ENCODE results near the gene ZBTB16. TPM values are rescaled to one million over a fixed set of nuclear protein-coding genes. Genes with fewer than 3 reads are reported as not detected.

The ZBTB16 gene
- total RNA-seq, 1 experiment from 2014 or later: 70.4 TPM

DNA sequence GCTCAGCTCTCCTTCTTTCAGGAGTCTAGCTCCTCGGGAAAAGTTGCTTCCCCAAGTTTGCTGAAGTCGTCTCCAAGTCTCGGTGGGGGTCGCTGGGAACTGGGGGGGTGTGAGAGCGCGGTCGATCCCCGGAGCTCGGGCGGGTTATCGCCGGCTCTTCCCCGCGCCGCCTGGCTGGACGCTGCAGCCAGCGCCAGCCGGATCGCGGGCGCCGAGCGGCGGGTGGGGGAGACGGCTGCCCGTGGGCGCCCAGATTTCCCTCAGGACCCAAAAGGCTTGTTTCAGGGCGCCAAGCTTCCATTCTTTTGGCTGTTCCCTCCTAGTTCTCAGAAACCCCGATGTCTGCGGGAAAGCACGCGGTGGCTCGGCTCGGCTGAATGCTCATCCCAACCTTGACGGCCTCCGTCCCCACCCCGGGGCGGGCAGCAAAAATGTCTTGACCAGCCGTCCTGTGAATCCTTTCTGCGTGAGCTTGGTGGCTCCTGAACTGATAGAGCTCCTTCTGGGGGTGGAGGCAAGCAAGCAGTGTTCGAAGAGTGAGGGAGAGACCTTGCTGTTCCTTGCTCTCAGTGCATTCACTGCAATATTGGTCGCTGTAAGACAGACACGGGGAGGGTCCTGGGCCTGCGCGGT, 1.7 kb downstream of the ZBTB16 start:
- Mint-ChIP-seq H3K36me3 (ENCODE audit: insufficient read depth, unreplicated experiment) (peaks cover 69% of the 10 kb centered on the region), H3K4me3 (ENCODE audit: unreplicated experiment) (peak overlapping the region; percentile 95), H3K27me3 (ENCODE audit: insufficient read depth, unreplicated experiment) (no peaks in the 10 kb centered on the region), H3K27ac (ENCODE audit: low read depth, unreplicated experiment) (peak overlapping the region; percentile 98), H3K9me3 (ENCODE audit: unreplicated experiment) (no peaks in the 10 kb centered on the region), H3K4me1 (ENCODE audit: insufficient read depth, unreplicated experiment) (peaks cover 27% of the 10 kb centered on the region)
- CTCF ChIA-PET: interaction anchor here (0.6 to 3.5 kb wide), 4 partner anchors 70 to 378 kb away, joined by 3 to 26 read pairs (median 4); partner anchors contain the start of gene REXO2
- DNase-seq (ENCODE audit: unreplicated experiment): peak; percentile 44
- intact Hi-C loops (cut with micrococcal nuclease): no loop called here
- TF ChIP-seq, protein P1, sequence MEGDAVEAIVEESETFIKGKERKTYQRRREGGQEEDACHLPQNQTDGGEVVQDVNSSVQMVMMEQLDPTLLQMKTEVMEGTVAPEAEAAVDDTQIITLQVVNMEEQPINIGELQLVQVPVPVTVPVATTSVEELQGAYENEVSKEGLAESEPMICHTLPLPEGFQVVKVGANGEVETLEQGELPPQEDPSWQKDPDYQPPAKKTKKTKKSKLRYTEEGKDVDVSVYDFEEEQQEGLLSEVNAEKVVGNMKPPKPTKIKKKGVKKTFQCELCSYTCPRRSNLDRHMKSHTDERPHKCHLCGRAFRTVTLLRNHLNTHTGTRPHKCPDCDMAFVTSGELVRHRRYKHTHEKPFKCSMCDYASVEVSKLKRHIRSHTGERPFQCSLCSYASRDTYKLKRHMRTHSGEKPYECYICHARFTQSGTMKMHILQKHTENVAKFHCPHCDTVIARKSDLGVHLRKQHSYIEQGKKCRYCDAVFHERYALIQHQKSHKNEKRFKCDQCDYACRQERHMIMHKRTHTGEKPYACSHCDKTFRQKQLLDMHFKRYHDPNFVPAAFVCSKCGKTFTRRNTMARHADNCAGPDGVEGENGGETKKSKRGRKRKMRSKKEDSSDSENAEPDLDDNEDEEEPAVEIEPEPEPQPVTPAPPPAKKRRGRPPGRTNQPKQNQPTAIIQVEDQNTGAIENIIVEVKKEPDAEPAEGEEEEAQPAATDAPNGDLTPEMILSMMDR (IDR thresholded peaks at IDR 0.05; ENCODE audit: unreplicated experiment): no peak
- BruUV-seq (replicated peaks): TSS peak; percentile 88
- POLR2A ChIA-PET: interaction anchor here (0.6 to 6.9 kb wide), 32 partner anchors 9 to 248 kb away, joined by 3 to 57 read pairs (median 6); no protein-coding TSS in a partner anchor

DNA sequence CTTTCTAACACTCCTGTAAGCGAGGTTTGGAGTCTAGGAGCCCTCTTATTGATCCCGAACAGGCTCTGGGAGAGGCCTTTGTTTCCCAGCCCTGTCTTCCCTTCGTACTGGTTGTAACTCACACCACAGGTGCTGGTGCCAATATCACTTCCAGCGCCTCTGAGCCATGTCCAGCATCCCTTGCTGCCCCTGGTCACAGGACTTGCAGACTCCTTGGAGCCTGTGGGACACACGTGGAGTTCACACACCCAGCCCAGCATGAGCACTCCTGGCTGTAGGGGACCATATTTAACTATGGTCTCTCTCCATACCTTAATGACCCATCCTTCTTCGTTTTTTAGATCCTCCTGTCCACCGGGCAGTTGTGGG, 2.2 kb downstream of the ZBTB16 start:
- no peaks in the 10 kb centered on the region for H3K9me3 Mint-ChIP-seq (ENCODE audit: unreplicated experiment)
- ChIA-PET CTCF (interaction anchor here (3.5 kb wide), 1 partner anchor 200 kb away, joined by 26 read pairs; no protein-coding TSS in a partner anchor), POLR2A (interaction anchor here (0.6 to 6.9 kb wide), 20 partner anchors 9 to 240 kb away, joined by 3 to 57 read pairs (median 6); no protein-coding TSS in a partner anchor)
- DNase-seq (ENCODE audit: unreplicated experiment): no peak
- H3K36me3 Mint-ChIP-seq (ENCODE audit: insufficient read depth, unreplicated experiment): peaks cover 74% of the 10 kb centered on the region
- peaks cover 27% of the 10 kb centered on the region for H3K4me1 Mint-ChIP-seq (ENCODE audit: insufficient read depth, unreplicated experiment)
- TF ChIP-seq, protein P1 (IDR thresholded peaks at IDR 0.05; ENCODE audit: unreplicated experiment): no peak
- H3K4me3 Mint-ChIP-seq (ENCODE audit: unreplicated experiment): peak overlapping the region; percentile 95
- intact Hi-C loops (cut with micrococcal nuclease): no loop called here
- no peaks in the 10 kb centered on the region for H3K27me3 Mint-ChIP-seq (ENCODE audit: insufficient read depth, unreplicated experiment)
- TSS peak; percentile 3 for BruUV-seq (replicated peaks)
- peak overlapping the region; percentile 98 for H3K27ac Mint-ChIP-seq (ENCODE audit: low read depth, unreplicated experiment)

DNA sequence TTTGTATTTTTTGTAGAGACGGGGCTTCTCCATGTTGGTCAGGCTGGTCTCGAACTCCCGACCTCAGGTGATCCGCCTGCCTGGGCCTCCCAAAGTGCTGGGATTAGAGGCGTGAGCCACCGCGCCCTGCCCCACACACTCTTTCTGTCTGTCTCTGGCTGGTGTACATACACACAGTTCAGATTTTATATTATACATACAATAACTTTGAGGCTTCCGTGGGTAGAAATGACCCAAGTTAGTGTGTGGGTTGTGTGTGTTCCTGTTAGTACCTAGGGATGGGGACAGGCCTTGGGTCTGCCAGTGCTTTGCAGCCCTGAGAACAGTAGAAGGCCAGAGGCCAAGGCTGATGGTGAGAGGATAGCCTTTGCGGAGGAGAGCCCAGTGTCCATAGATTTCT, 2.8 kb downstream of the ZBTB16 start:
- no TSS peak for BruUV-seq (replicated peaks)

More for the DNA sequence above, 2.8 kb downstream of the ZBTB16 start:
- DNase-seq (ENCODE audit: unreplicated experiment): no peak
- TF ChIP-seq, protein P1 (IDR thresholded peaks at IDR 0.05; ENCODE audit: unreplicated experiment): no peak
- H3K4me1 Mint-ChIP-seq (ENCODE audit: insufficient read depth, unreplicated experiment): peaks cover 27% of the 10 kb centered on the region
- no peaks in the 10 kb centered on the region for H3K27me3 Mint-ChIP-seq (ENCODE audit: insufficient read depth, unreplicated experiment)
- no peaks in the 10 kb centered on the region for H3K9me3 Mint-ChIP-seq (ENCODE audit: unreplicated experiment)
- intact Hi-C loops (cut with micrococcal nuclease): no loop called here
- ChIA-PET CTCF (interaction anchor here (1.2 kb wide), 1 partner anchor 118 kb away, joined by 4 read pairs; no protein-coding TSS in a partner anchor), POLR2A (interaction anchor here (0.7 to 6.9 kb wide), 18 partner anchors 9 to 188 kb away, joined by 3 to 57 read pairs (median 4); no protein-coding TSS in a partner anchor)
- H3K4me3 Mint-ChIP-seq (ENCODE audit: unreplicated experiment): peak overlapping the region; percentile 95
- H3K36me3 Mint-ChIP-seq (ENCODE audit: insufficient read depth, unreplicated experiment): peaks cover 80% of the 10 kb centered on the region
- H3K27ac Mint-ChIP-seq (ENCODE audit: low read depth, unreplicated experiment): peak overlapping the region; percentile 98
